Measurements from ENCODE around the gene HECTD4.

The HECTD4 gene

DNA sequence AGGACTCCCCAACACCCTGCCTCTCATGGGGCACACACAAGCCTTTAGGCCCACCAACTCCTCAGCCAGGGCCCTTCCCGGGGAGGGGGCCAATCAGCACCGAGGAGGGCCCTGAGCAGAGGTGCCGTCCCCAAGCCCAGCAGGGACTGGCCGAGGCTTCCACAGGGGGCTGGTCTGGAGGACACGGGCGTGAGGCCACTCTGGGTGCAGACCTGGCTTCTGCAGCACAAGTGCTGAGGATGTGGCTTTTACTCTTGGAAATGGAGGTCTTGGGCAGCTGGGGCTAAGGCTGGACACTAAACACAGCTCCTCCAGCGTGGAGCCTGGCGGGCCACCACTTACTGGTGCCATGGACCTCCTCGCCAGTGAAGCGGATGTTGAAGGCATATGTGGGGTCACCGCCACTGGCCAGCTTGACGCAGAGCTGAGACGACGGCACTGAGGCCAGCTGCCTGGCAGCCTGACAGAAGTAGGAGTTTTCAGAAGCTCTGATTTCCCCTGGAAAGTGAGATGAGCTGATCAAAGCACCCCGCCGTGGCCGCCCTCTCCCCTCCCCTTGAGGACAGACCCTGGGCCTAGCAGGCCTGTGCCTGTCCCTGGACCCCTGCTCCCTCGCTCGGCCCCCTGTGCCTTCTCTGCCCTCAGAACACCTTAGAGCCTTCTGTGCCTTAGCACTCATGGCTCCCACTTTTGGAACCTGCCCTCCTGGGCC, 212.9 kb downstream of the HECTD4 start:
- Histone ChIP-seq H3K27ac (no peak overlapping the region), H3K9ac (no peak overlapping the region), H3K36me3 (ENCODE audit: insufficient read depth) (no peaks in the 10 kb centered on the region), H3K4me1 (ENCODE audit: low read depth, poor library complexity, severe bottlenecking) (no peaks in the 10 kb centered on the region), H3K4me2 (no peak overlapping the region), H2AFZ (ENCODE audit: low read depth) (no peak overlapping the region), H4K20me1 (ENCODE audit: insufficient read depth) (no peaks in the 10 kb centered on the region), H3K4me3 (IDR thresholded peaks at IDR 0.05; ENCODE audit: insufficient read depth, low read depth, low read length) (no peak overlapping the region), H3K27me3 (ENCODE audit: insufficient read depth, low read depth) (no peaks in the 10 kb centered on the region), H3K79me2 (ENCODE audit: insufficient read depth, low read depth) (no peaks in the 10 kb centered on the region)
- TF ChIP-seq, protein P1, sequence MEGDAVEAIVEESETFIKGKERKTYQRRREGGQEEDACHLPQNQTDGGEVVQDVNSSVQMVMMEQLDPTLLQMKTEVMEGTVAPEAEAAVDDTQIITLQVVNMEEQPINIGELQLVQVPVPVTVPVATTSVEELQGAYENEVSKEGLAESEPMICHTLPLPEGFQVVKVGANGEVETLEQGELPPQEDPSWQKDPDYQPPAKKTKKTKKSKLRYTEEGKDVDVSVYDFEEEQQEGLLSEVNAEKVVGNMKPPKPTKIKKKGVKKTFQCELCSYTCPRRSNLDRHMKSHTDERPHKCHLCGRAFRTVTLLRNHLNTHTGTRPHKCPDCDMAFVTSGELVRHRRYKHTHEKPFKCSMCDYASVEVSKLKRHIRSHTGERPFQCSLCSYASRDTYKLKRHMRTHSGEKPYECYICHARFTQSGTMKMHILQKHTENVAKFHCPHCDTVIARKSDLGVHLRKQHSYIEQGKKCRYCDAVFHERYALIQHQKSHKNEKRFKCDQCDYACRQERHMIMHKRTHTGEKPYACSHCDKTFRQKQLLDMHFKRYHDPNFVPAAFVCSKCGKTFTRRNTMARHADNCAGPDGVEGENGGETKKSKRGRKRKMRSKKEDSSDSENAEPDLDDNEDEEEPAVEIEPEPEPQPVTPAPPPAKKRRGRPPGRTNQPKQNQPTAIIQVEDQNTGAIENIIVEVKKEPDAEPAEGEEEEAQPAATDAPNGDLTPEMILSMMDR (conservative IDR thresholded peaks at IDR 0.05; ENCODE audit: low read depth, low read length), result no peak

DNA sequence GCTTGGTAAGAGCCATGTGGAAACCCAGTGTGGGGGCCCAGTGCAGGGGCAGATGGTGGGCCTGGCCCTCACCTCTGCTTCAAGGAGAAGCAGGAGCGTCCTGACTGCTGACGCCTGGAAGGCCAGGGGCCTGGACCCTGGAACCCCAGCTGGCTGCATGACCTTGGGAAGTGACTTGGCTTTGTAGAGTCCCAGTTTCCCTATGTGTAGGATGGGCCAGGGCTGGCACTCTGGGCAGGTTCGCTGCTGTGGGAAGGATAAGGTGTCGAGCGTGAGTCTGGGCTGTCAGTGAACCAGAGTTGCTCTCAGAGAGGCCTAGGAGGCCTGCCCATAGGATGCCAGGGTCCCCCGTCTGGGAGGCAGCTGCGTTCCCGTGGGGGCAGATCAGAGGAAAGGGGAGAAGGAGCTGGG, 213.7 kb downstream of the HECTD4 start:
- H3K4me2 ChIP-seq, result no peak overlapping the region
- H3K79me2 ChIP-seq (ENCODE audit: insufficient read depth, low read depth), result no peaks in the 10 kb centered on the region
- TF ChIP-seq, protein P1 (conservative IDR thresholded peaks at IDR 0.05; ENCODE audit: low read depth, low read length), result no peak
- no peaks in the 10 kb centered on the region for H4K20me1 ChIP-seq (ENCODE audit: insufficient read depth)
- H3K9ac ChIP-seq, result no peak overlapping the region
- H3K36me3 ChIP-seq (ENCODE audit: insufficient read depth), result no peaks in the 10 kb centered on the region
- H3K4me1 ChIP-seq (ENCODE audit: low read depth, poor library complexity, severe bottlenecking), result no peaks in the 10 kb centered on the region
- H3K4me3 ChIP-seq (IDR thresholded peaks at IDR 0.05; ENCODE audit: insufficient read depth, low read depth, low read length), result no peak overlapping the region
- no peaks in the 10 kb centered on the region for H3K27me3 ChIP-seq (ENCODE audit: insufficient read depth, low read depth)
- H3K27ac ChIP-seq, result no peak overlapping the region
- no peak overlapping the region for H2AFZ ChIP-seq (ENCODE audit: low read depth)

DNA sequence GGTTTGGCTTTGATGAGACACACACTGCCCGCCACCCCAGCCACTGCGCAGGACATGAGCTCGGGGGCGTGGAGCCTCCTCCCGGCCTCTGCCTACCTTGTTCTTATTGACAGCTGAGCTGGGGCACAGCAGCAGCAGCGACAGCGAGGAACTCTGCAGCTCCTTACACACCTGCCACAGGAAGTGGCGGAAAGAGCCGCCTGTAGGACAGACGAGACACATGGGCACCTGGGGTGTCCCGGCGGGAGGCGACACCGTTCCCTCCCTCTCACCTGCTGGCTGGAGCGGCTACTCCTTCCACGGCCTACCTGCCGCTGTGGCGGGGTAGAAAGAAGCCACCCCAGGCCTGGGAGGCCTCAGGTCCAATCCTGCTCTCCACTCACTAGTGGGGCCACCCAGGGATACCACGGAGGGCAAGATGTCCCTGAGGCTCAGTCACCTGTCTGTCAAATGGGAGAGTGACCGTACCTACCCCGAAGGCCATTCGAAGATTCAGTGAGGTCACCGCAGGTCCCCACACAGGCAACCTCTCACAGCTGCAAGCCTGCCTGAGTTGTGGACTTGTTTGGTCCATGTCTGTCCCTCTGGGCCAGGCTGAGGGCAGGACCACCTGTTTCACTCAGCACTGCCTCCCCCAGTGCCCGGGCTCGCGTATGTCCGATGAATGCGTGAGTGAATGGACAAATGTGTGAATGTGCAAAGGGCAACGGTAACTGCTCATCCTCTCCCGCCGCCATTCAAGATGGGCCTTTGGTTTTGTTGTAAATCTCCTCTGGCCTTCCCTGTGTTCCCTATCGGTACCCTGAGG, 214.3 kb downstream of the HECTD4 start:
- no peaks in the 10 kb centered on the region for H3K4me1 ChIP-seq (ENCODE audit: low read depth, poor library complexity, severe bottlenecking)
- no peaks in the 10 kb centered on the region for H3K79me2 ChIP-seq (ENCODE audit: insufficient read depth, low read depth)
- H3K27me3 ChIP-seq (ENCODE audit: insufficient read depth, low read depth), result no peaks in the 10 kb centered on the region
- H4K20me1 ChIP-seq (ENCODE audit: insufficient read depth), result no peaks in the 10 kb centered on the region
- no peak overlapping the region for H2AFZ ChIP-seq (ENCODE audit: low read depth)
- H3K36me3 ChIP-seq (ENCODE audit: insufficient read depth), result no peaks in the 10 kb centered on the region
- H3K9ac ChIP-seq, result no peak overlapping the region
- no peak overlapping the region for H3K4me2 ChIP-seq
- TF ChIP-seq, protein P1 (conservative IDR thresholded peaks at IDR 0.05; ENCODE audit: low read depth, low read length), result no peak
- no peak overlapping the region for H3K27ac ChIP-seq
- H3K4me3 ChIP-seq (IDR thresholded peaks at IDR 0.05; ENCODE audit: insufficient read depth, low read depth, low read length), result no peak overlapping the region

DNA sequence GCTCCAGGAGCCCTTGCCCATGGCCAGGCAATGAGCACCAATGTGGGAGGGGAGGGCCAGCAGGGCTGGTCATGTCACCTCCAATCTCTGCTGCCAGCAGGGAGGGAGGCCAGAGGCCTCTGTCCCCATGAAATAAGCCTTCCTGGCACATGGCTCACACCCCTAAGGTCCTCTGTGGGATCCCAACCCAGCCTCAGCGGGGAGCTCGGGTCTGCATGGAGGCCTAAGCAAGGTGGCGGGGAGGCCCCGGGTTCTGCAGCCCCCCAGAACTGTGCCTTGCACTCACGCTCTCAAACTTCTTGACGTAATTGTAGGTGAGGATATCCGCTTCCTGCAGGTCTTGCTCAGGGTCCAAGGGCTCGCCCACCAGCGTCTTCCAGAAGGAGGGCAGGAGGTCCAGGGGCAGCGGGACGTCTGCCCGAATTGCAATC, 215.2 kb downstream of the HECTD4 start:
- Histone ChIP-seq H3K9ac (no peak overlapping the region), H4K20me1 (ENCODE audit: insufficient read depth) (no peaks in the 10 kb centered on the region), H3K27ac (no peak overlapping the region), H3K4me1 (ENCODE audit: low read depth, poor library complexity, severe bottlenecking) (no peaks in the 10 kb centered on the region), H3K36me3 (ENCODE audit: insufficient read depth) (no peaks in the 10 kb centered on the region), H3K4me3 (IDR thresholded peaks at IDR 0.05; ENCODE audit: insufficient read depth, low read depth, low read length) (no peak overlapping the region), H3K79me2 (ENCODE audit: insufficient read depth, low read depth) (no peaks in the 10 kb centered on the region), H3K27me3 (ENCODE audit: insufficient read depth, low read depth) (no peaks in the 10 kb centered on the region), H2AFZ (ENCODE audit: low read depth) (no peak overlapping the region), H3K4me2 (no peak overlapping the region)
- TF ChIP-seq, protein P1 (conservative IDR thresholded peaks at IDR 0.05; ENCODE audit: low read depth, low read length), result no peak

Data from KMS-11 (cell line).